ENCODE results near the gene SPX.

DNA sequence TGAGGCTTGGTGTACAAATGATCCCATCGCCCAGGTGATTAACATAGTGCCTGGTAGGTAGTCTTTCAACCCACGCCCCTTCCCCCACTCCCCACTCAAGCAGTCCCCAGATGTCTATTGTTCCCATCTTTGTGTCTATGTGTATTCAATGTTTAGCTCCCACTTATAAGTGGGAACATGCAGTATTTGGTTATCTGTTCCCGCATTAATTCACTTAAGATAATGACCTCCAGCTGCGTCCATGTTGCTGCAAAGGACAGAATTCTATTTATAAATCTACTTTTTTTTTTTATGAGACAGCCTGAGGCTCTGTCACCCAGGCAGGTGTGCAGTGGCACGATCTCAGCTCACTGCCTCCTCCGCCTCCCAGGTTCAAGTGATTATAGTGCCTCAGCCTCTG is 15.7 kb downstream of the SPX start:
- TF ChIP-seq, protein P1, sequence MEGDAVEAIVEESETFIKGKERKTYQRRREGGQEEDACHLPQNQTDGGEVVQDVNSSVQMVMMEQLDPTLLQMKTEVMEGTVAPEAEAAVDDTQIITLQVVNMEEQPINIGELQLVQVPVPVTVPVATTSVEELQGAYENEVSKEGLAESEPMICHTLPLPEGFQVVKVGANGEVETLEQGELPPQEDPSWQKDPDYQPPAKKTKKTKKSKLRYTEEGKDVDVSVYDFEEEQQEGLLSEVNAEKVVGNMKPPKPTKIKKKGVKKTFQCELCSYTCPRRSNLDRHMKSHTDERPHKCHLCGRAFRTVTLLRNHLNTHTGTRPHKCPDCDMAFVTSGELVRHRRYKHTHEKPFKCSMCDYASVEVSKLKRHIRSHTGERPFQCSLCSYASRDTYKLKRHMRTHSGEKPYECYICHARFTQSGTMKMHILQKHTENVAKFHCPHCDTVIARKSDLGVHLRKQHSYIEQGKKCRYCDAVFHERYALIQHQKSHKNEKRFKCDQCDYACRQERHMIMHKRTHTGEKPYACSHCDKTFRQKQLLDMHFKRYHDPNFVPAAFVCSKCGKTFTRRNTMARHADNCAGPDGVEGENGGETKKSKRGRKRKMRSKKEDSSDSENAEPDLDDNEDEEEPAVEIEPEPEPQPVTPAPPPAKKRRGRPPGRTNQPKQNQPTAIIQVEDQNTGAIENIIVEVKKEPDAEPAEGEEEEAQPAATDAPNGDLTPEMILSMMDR (IDR thresholded peaks at IDR 0.05), result no peak
- no peak for TF ChIP-seq POLR2A (IDR thresholded peaks at IDR 0.05)

Data from adrenal gland (tissue), 5 donors.